HepG2 (cell line): ENCODE data around the gene CTDNEP1. TPM values are rescaled to one million over a fixed set of nuclear protein-coding genes. Genes with fewer than 3 reads are reported as not detected.
A peak's percentile ranks its signal among the peaks of the same experiment; 100 is the strongest.

ENCODE experiments used
- ATF5 ChIP-seq: sonication (generic); formaldehyde crosslinking; IDR thresholded peaks from 2 replicates; pipeline ENCODE4 v1.4.0; 2020; ENCODE audit warnings: mild to moderate bottlenecking, low read depth, missing genetic modification reagents
- CTCF ChIP-seq: sonication (generic); formaldehyde crosslinking; IDR thresholded peaks from 2 replicates; pipeline ENCODE4 v1.5.0; 2020; ENCODE audit warnings: mild to moderate bottlenecking, missing genetic modification reagents, moderate library complexity
- KDM6A ChIP-seq: IDR thresholded peaks from 2 replicates; pipeline ENCODE4 v1.6.1; 2016; ENCODE audit warnings: low read depth
- KLF13 ChIP-seq: sonication (generic); formaldehyde crosslinking; IDR thresholded peaks from 2 replicates; pipeline ENCODE4 v1.4.0; 2020; ENCODE audit warnings: mild to moderate bottlenecking, missing genetic modification reagents
- PLRG1 ChIP-seq: fragments of 450-650 bp; conservative IDR thresholded peaks from 2 replicates; pipeline ENCODE4 v1.6.1; 2016
- PRDM10 ChIP-seq: sonication (generic); formaldehyde crosslinking; IDR thresholded peaks from 2 replicates; pipeline ENCODE4 v1.4.0; 2020; ENCODE audit warnings: low read depth, missing genetic modification reagents
- SP4 ChIP-seq: sonication (generic); formaldehyde crosslinking; IDR thresholded peaks from 2 replicates; pipeline ENCODE4 v1.8.1; 2023; ENCODE audit warnings: mild to moderate bottlenecking, missing genetic modification reagents
- SSRP1 ChIP-seq: IDR thresholded peaks from 2 replicates; pipeline ENCODE4 v1.6.1; 2016; ENCODE audit warnings: control low read depth
- THAP8 ChIP-seq: sonication (generic); formaldehyde crosslinking; IDR thresholded peaks from 2 replicates; pipeline ENCODE4 v1.5.1; 2020; ENCODE audit warnings: missing genetic modification reagents, mild to moderate bottlenecking, borderline replicate concordance
- U2AF2 ChIP-seq: fragments of 200-400 bp; formaldehyde crosslinking; IDR thresholded peaks from 2 replicates; pipeline ENCODE4 v1.6.1; 2017; ENCODE audit warnings: low read depth, mild to moderate bottlenecking, low read length
- ZNF446 ChIP-seq: sonication (generic); formaldehyde crosslinking; IDR thresholded peaks from 2 replicates; pipeline ENCODE4 v1.5.0; 2020; ENCODE audit warnings: mild to moderate bottlenecking, missing genetic modification reagents
- ZNF513 ChIP-seq: sonication (generic); formaldehyde crosslinking; conservative IDR thresholded peaks from 2 replicates; pipeline ENCODE4 v1.5.0; 2020; ENCODE audit warnings: missing genetic modification reagents
- ZNF770 ChIP-seq: sonication (generic); formaldehyde crosslinking; IDR thresholded peaks from 2 replicates; pipeline ENCODE4 v1.5.0; 2020; ENCODE audit warnings: mild to moderate bottlenecking, missing genetic modification reagents
- ZSCAN5A ChIP-seq: sonication (generic); formaldehyde crosslinking; IDR thresholded peaks from 2 replicates; pipeline ENCODE4 v1.8.0; 2022; ENCODE audit warnings: mild to moderate bottlenecking, missing genetic modification reagents, borderline replicate concordance
- polyA plus RNA-seq, 8 experiments: library from polyadenylated mRNA; depleted of rRNA in 3 of 8; stranded (reverse) in 7 of 8; unstranded in 1 of 8; fragments of >200 nt; fragmentation: Illumina TruSeq in 4 of 8; extraction: Trizol in 4 of 8; gene quantifications; 2 replicates each; pipeline versions ENCODE4 v1.2.1 to v1.2.3, GENCODE V29; 2011 to 2016; ENCODE audit warnings: low read depth in 4 of 8, missing spikeins in 1 of 8, mixed read lengths in 1 of 8; ENCODE audit not compliant: insufficient read depth in 1 of 8
- total RNA-seq, 5 experiments: library from RNA; depleted of rRNA; stranded (reverse); fragments of >200 nt; fragmentation: Illumina TruSeq; extraction: Trizol; gene quantifications; 2 replicates each; pipeline ENCODE4 v1.2.3, GENCODE V29; 2016; ENCODE audit warnings: low read depth in 1 of 5

The CTDNEP1 gene
- total and polyA plus RNA-seq, 2 of the 13 experiments (the other 11 are each of a cell fraction or from before 2014, with no cell fraction given), result 19.8 to 118 TPM

- no peak; the same call in 1 of the 2 replicates for TF ChIP-seq ATF5
- no peak; the same call in 1 of the 2 replicates for TF ChIP-seq ZSCAN5A (CRISPR knock-in tag)
- TF ChIP-seq KDM6A (CRISPR knock-in tag), result no peak
- no peak; the same call in 1 of the 2 replicates for TF ChIP-seq THAP8 (CRISPR knock-in tag)
- no peak for TF ChIP-seq ZNF770 (CRISPR knock-in tag)
- TF ChIP-seq U2AF2, result peak; percentile 51; the same call in 1 of the 2 replicates
- TF ChIP-seq ZNF446, result peak; percentile 94; the same call in 1 of the 2 replicates
- no peak for TF ChIP-seq PLRG1
- peak; percentile 93 for TF ChIP-seq SP4 (CRISPR knock-in tag)
- no peak; the same call in 1 of the 2 replicates for TF ChIP-seq KLF13 (CRISPR knock-in tag)
- no peak; the same call in 1 of the 2 replicates for TF ChIP-seq CTCF
- peak; percentile 98 for TF ChIP-seq SSRP1 (CRISPR knock-in tag)
- TF ChIP-seq PRDM10, result peak; percentile 97
- peak; percentile 33; the same call in 1 of the 2 replicates for TF ChIP-seq ZNF513
Measured at GRCh38 chr17:7234083-7234951, 17.2 kb downstream of the CTDNEP1 start, which contains the start of gene DVL2 (continued).
